ENCODE results near the gene TTLL3. TPM values are rescaled to one million over a fixed set of nuclear protein-coding genes. Genes with fewer than 3 reads are reported as not detected.

The TTLL3 gene
- total RNA-seq, 1 experiment from 2014 or later, result 8.4 TPM

- H3K9me2 ChIP-seq (replicated peaks; ENCODE audit: low read length), result no peaks in the 10 kb centered on the region
- no peaks in the 10 kb centered on the region for H3K27me3 ChIP-seq (ENCODE audit: low read length)
- no peaks in the 10 kb centered on the region for H3K36me3 ChIP-seq (ENCODE audit: low read depth, low read length)
- no peaks in the 10 kb centered on the region for H4K20me1 ChIP-seq (ENCODE audit: low read length)
- H3K4me3 ChIP-seq (ENCODE audit: low read length), result no peak overlapping the region
- no peak overlapping the region for H2AFZ ChIP-seq (ENCODE audit: low read length)
- no peaks in the 10 kb centered on the region for H3K9me3 ChIP-seq (ENCODE audit: low read length)
- intact Hi-C loops (cut with micrococcal nuclease), result no loop called here
- POLR2A ChIA-PET (ENCODE audit: unreplicated experiment), result no interaction called here
- peaks cover 11% of the 10 kb centered on the region for H3K4me1 ChIP-seq (ENCODE audit: insufficient read depth, low read length)
- BruUV-seq (replicated peaks), result no TSS peak
- CTCF ChIA-PET, result no interaction called here
- H3F3A ChIP-seq (ENCODE audit: low read length, unreplicated experiment), result no peaks in the 10 kb centered on the region
- no peak overlapping the region for H3K27ac ChIP-seq (ENCODE audit: low read length)
- DNase-seq (no peak), ATAC-seq (no peak)
- no peaks in the 10 kb centered on the region for H3K79me2 ChIP-seq (ENCODE audit: low read length)
- TF ChIP-seq EZH2 (IDR thresholded peaks at IDR 0.05; ENCODE audit: low read length, unreplicated experiment) (no peak), CTCF (conservative IDR thresholded peaks at IDR 0.05; ENCODE audit: low read depth, low read length) (no peak), EZH2phosphoT487 (IDR thresholded peaks at IDR 0.05; ENCODE audit: borderline replicate concordance, low read length) (no peak)
- no peak overlapping the region for H3K9ac ChIP-seq (ENCODE audit: low read length)
- H3K4me2 ChIP-seq (ENCODE audit: low read length), result no peak overlapping the region
Measured at GRCh38 chr3:9876991-9877390, 66.9 kb downstream of the TTLL3 start.

- no peak overlapping the region for H3K4me2 ChIP-seq (ENCODE audit: low read length)
Measured at GRCh38 chr3:9878700-9879099, 68.6 kb downstream of the TTLL3 start.

More at GRCh38 chr3:9878700-9879099, 68.6 kb downstream of the TTLL3 start:
- H3K27ac ChIP-seq (ENCODE audit: low read length), result no peak overlapping the region
- no peaks in the 10 kb centered on the region for H3K27me3 ChIP-seq (ENCODE audit: low read length)
- no peaks in the 10 kb centered on the region for H3K36me3 ChIP-seq (ENCODE audit: low read depth, low read length)
- TF ChIP-seq EZH2phosphoT487 (IDR thresholded peaks at IDR 0.05; ENCODE audit: borderline replicate concordance, low read length) (no peak), EZH2 (IDR thresholded peaks at IDR 0.05; ENCODE audit: low read length, unreplicated experiment) (no peak), CTCF (conservative IDR thresholded peaks at IDR 0.05; ENCODE audit: low read depth, low read length) (no peak)
- no peak overlapping the region for H3K4me3 ChIP-seq (ENCODE audit: low read length)
- no peaks in the 10 kb centered on the region for H3F3A ChIP-seq (ENCODE audit: low read length, unreplicated experiment)
- no peak overlapping the region for H2AFZ ChIP-seq (ENCODE audit: low read length)
- CTCF ChIA-PET, result interaction anchor here (0.6 kb wide), 1 partner anchor 345 kb away, joined by 3 read pairs; no protein-coding TSS in a partner anchor
- no TSS peak for BruUV-seq (replicated peaks)
- no peaks in the 10 kb centered on the region for H4K20me1 ChIP-seq (ENCODE audit: low read length)
- H3K9me3 ChIP-seq (ENCODE audit: low read length), result no peaks in the 10 kb centered on the region
- H3K4me1 ChIP-seq (ENCODE audit: insufficient read depth, low read length), result peaks cover 9% of the 10 kb centered on the region
- H3K9ac ChIP-seq (ENCODE audit: low read length), result no peak overlapping the region
- no peaks in the 10 kb centered on the region for H3K79me2 ChIP-seq (ENCODE audit: low read length)
- POLR2A ChIA-PET (ENCODE audit: unreplicated experiment), result no interaction called here
- intact Hi-C loops (cut with micrococcal nuclease), result no loop called here
- no peaks in the 10 kb centered on the region for H3K9me2 ChIP-seq (replicated peaks; ENCODE audit: low read length)
- DNase-seq (peak; percentile 49), ATAC-seq (peak; percentile 77)

Data from PC-3 (cell line).